Measurements from ENCODE around the gene PTPN2. TPM values are rescaled to one million over a fixed set of nuclear protein-coding genes. Genes with fewer than 3 reads are reported as not detected.

PTPN2 gene
- total RNA-seq, 1 experiment from 2014 or later, result 44.7 TPM

DNA sequence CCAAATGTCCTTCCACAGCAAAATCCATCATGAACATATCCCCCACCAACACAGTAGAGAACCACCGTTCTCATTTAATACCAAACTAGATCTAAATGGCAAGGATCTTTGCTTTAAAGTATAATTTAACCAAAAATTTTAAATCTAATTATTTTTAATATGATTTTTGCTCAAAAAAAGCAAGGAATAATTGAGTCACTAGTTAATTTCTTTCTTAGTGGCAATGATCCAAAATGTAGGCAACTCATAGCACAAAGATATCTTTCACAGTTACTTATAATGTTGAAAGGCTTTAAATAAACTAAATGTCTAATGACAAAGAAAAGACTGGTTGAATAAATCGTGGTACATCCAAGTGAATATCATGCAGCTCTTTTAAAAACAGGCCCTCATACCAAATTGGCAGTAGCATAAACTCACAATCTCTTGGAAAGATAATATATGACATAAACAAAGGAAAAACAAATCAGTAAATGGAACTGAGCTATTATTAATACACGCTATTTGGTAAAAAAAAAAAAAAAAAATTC, 20.3 kb downstream of the PTPN2 start:
- POLR2A ChIA-PET (ENCODE audit: low non-redundant PET), result interaction anchor here (0.6 kb wide), 2 partner anchors 15 to 20 kb away, joined by 4 to 5 read pairs; no protein-coding TSS in a partner anchor
- no peaks in the 10 kb centered on the region for H3K4me1 ChIP-seq (ENCODE audit: insufficient read depth, low read length, poor library complexity, severe bottlenecking)
- no peak overlapping the region for H3K4me3 ChIP-seq (ENCODE audit: low read depth, low read length, poor library complexity, severe bottlenecking)
- no TSS peak for BruUV-seq (replicated peaks)
- no peak for TF ChIP-seq EZH2 (IDR thresholded peaks at IDR 0.05; ENCODE audit: borderline replicate concordance, low read depth, low read length, poor library complexity, severe bottlenecking)
- TF ChIP-seq, protein P1, sequence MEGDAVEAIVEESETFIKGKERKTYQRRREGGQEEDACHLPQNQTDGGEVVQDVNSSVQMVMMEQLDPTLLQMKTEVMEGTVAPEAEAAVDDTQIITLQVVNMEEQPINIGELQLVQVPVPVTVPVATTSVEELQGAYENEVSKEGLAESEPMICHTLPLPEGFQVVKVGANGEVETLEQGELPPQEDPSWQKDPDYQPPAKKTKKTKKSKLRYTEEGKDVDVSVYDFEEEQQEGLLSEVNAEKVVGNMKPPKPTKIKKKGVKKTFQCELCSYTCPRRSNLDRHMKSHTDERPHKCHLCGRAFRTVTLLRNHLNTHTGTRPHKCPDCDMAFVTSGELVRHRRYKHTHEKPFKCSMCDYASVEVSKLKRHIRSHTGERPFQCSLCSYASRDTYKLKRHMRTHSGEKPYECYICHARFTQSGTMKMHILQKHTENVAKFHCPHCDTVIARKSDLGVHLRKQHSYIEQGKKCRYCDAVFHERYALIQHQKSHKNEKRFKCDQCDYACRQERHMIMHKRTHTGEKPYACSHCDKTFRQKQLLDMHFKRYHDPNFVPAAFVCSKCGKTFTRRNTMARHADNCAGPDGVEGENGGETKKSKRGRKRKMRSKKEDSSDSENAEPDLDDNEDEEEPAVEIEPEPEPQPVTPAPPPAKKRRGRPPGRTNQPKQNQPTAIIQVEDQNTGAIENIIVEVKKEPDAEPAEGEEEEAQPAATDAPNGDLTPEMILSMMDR (conservative IDR thresholded peaks at IDR 0.05; ENCODE audit: low read depth, low read length), result no peak
- H3K36me3 ChIP-seq (ENCODE audit: insufficient read depth, low read length, poor library complexity, severe bottlenecking), result no peaks in the 10 kb centered on the region
- no peaks in the 10 kb centered on the region for H3K27me3 ChIP-seq (replicated peaks; ENCODE audit: insufficient read depth, low read depth, low read length, poor library complexity)
- H3K9me3 ChIP-seq (ENCODE audit: low read depth, low read length, poor library complexity, severe bottlenecking), result no peaks in the 10 kb centered on the region
- no peak overlapping the region for H3K27ac ChIP-seq (ENCODE audit: low read depth, low read length, poor library complexity, severe bottlenecking)
- CTCF ChIA-PET, result no interaction called here
- intact Hi-C loops (cut with micrococcal nuclease; ENCODE audit: unreplicated experiment), result no loop called here
- no peak for DNase-seq (ENCODE audit: low spot score)

DNA sequence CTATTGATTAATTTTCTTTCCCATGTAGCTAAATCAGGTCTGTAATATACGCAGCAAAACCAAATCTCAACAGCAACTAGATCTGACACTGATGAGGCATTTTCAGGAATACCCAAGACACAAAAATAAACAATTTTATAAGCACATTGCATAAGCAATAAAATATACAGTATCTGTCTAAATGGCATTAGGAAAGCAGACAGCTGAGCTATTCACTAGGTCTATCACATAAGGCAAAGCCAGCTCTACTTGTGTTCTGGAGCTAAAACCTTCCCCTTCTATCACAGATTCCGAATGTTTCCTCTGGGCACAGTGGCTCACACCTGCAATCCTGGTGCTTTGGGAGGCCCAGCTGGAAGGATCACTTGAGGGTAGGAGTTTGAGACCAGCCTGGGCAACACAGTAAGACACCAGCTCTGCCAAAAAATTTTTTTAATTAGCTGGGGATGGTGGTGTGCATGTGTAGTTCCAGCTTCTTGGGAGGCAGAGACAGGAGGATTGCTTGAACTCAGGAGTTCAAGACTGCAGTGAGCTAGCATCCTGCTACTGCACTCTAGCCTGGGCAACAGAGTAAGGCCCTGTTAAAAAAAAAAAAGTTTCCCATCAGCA, 21.1 kb downstream of the PTPN2 start:
- Histone ChIP-seq H3K36me3 (ENCODE audit: insufficient read depth, low read length, poor library complexity, severe bottlenecking) (no peaks in the 10 kb centered on the region), H3K4me3 (ENCODE audit: low read depth, low read length, poor library complexity, severe bottlenecking) (no peak overlapping the region), H3K27ac (ENCODE audit: low read depth, low read length, poor library complexity, severe bottlenecking) (no peak overlapping the region), H3K27me3 (replicated peaks; ENCODE audit: insufficient read depth, low read depth, low read length, poor library complexity) (no peaks in the 10 kb centered on the region), H3K4me1 (ENCODE audit: insufficient read depth, low read length, poor library complexity, severe bottlenecking) (no peaks in the 10 kb centered on the region), H3K9me3 (ENCODE audit: low read depth, low read length, poor library complexity, severe bottlenecking) (no peaks in the 10 kb centered on the region)
- ChIA-PET POLR2A (ENCODE audit: low non-redundant PET) (no interaction called here), CTCF (no interaction called here)
- TF ChIP-seq, protein P1 (conservative IDR thresholded peaks at IDR 0.05; ENCODE audit: low read depth, low read length), result no peak
- no peak for TF ChIP-seq EZH2 (IDR thresholded peaks at IDR 0.05; ENCODE audit: borderline replicate concordance, low read depth, low read length, poor library complexity, severe bottlenecking)
- intact Hi-C loops (cut with micrococcal nuclease; ENCODE audit: unreplicated experiment), result no loop called here
- no peak for DNase-seq (ENCODE audit: low spot score)
- no TSS peak for BruUV-seq (replicated peaks)

DNA sequence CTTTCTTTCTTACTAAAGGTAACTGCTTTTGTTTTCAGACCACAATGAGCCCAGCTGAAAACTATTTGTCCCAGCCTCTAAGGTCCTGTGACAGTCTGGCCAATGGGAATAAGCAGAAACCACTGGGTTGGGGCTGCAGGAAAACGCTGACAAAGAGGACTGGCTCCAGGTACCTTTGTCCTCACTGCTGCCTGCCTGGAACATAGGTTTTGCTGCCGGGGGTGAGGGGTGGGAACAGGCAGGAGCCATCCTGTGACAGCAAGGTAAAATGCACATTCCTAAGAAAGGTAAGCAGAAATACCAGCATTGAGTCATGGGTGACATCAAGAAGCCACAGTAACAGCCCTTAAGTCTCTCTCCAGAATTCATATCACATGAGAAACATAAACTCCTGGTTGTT, 21.6 kb downstream of the PTPN2 start:
- POLR2A ChIA-PET (ENCODE audit: low non-redundant PET), result no interaction called here

More for the DNA sequence above, 21.6 kb downstream of the PTPN2 start:
- Histone ChIP-seq H3K27ac (ENCODE audit: low read depth, low read length, poor library complexity, severe bottlenecking) (no peak overlapping the region), H3K4me3 (ENCODE audit: low read depth, low read length, poor library complexity, severe bottlenecking) (no peak overlapping the region), H3K4me1 (ENCODE audit: insufficient read depth, low read length, poor library complexity, severe bottlenecking) (no peaks in the 10 kb centered on the region), H3K27me3 (replicated peaks; ENCODE audit: insufficient read depth, low read depth, low read length, poor library complexity) (no peaks in the 10 kb centered on the region), H3K36me3 (ENCODE audit: insufficient read depth, low read length, poor library complexity, severe bottlenecking) (no peaks in the 10 kb centered on the region), H3K9me3 (ENCODE audit: low read depth, low read length, poor library complexity, severe bottlenecking) (no peaks in the 10 kb centered on the region)
- CTCF ChIA-PET, result no interaction called here
- no peak for DNase-seq (ENCODE audit: low spot score)
- TF ChIP-seq, protein P1 (conservative IDR thresholded peaks at IDR 0.05; ENCODE audit: low read depth, low read length), result no peak
- TF ChIP-seq EZH2 (IDR thresholded peaks at IDR 0.05; ENCODE audit: borderline replicate concordance, low read depth, low read length, poor library complexity, severe bottlenecking), result no peak
- no TSS peak for BruUV-seq (replicated peaks)
- intact Hi-C loops (cut with micrococcal nuclease; ENCODE audit: unreplicated experiment), result no loop called here

All from A673 (cell line).